ENCODE results near the gene CCDC30. TPM values are rescaled to one million over a fixed set of nuclear protein-coding genes. Genes with fewer than 3 reads are reported as not detected.

Gene CCDC30
- total RNA-seq, 1 donor from 2014 or later, result 2.2 TPM

- intact Hi-C loops (cut with micrococcal nuclease), result loop anchor here (10.0 kb wide), 2 partner anchors 158 to 268 kb away; partner anchors contain the start of genes SLC2A1 and ZNF691
Observed at GRCh38 chr1:42686418-42686817, 223.3 kb downstream of the CCDC30 start.

- intact Hi-C loops (cut with micrococcal nuclease), result loop anchor here (10.0 kb wide), 2 partner anchors 155 to 265 kb away; partner anchors contain the start of genes SLC2A1 and ZNF691
Observed at GRCh38 chr1:42689912-42690311, 226.8 kb downstream of the CCDC30 start.

GRCh38 chr1:42690477-42691156 lies 227.5 kb downstream of the CCDC30 start:
- intact Hi-C loops (cut with micrococcal nuclease), result no loop called here

DNA sequence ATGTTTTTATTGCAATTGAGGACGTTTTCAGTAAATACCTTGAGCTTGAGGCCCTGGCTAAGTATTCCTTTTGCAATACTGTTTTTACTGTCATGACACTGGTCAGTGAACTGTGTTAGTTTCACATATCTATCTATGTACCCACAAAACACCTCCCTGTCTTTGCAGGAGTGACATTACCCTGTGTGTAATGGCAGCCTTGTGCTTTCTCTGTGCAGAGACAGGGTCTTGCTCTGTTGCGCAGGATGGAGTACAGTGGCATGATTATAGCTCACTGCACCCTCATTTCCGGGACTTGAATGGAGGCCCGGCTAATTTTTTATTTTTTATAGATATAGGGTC lies 228.0 kb downstream of the CCDC30 start:
- intact Hi-C loops (cut with micrococcal nuclease), result no loop called here

DNA sequence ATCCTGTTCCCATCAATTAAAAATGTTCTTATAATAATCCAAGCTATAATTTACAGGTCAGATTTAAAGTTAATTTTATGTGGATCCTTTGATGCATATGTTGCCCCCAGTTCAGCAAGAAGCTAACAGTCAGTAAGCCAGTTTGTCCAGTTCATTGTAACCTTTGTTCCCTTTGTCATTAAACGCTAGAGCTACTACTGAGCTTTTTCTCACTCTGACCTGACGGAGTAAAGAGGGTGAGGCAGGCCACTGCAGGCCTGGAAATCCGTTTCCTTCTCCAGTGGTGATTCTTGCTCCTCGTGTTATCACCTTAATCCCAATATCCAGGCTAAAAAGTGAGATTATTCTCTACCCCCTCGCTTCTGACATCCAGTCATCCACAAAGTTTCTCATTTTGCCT lies 229.4 kb downstream of the CCDC30 start:
- intact Hi-C loops (cut with micrococcal nuclease), result no loop called here

DNA sequence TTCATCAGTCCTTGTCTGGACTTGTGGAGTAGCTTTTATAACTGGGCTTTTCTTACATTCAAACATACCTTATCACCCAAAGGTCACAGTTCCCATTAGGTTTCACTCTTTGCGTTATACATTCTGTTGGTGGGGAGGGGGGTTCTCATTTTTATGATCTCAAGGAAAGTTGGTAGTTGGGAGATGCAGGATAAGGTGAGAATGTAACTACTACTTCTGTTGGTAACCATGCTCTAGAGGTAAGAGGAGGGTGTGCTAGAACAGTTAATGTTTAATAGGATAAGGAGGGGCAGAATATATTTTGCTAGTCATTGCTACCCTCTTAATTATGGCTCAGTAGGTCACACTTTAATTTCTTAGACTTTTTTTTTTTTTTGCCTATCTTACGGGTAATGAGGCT lies 229.8 kb downstream of the CCDC30 start:
- intact Hi-C loops (cut with micrococcal nuclease), result no loop called here

- intact Hi-C loops (cut with micrococcal nuclease), result no loop called here
Observed at GRCh38 chr1:42698081-42698813, 235.2 kb downstream of the CCDC30 start.

DNA sequence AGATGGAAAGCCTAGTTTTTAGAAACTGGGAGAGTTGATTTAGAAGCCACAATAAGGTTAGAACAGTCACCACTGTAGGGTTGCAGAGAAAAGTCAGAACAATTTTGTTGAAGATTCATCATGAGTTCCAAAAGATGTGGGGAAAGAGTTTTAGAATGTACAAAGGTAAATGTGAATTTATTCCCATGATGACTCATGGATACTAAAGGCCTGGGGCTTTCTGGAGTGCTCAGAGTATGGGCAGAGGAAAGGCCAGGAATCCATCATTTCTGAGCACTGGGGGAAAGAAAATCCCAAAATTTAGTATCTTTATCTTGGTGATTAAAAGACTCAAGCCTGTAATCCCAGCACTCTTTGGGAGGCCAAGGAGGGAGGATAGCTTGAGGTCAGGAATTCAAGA lies 236.9 kb downstream of the CCDC30 start:
- intact Hi-C loops (cut with micrococcal nuclease), result no loop called here

- intact Hi-C loops (cut with micrococcal nuclease), result no loop called here
Observed at GRCh38 chr1:42703888-42704464, 240.9 kb downstream of the CCDC30 start.

Other genes starting within 250 kb of the CCDC30 start
- gene FOXJ3, start 128.1 kb upstream of the CCDC30 start, total RNA-seq, result 47.8 and 51.7 TPM in 2 replicates
- 1.2 and 1.7 TPM in 2 replicates for gene RIMKLA, start 82.5 kb upstream of the CCDC30 start, total RNA-seq
- not detected in 2 replicates for gene ZMYND12, start 7.3 kb upstream of the CCDC30 start, total RNA-seq
- gene PPCS, start 6.7 kb upstream of the CCDC30 start, total RNA-seq, result 39.0 and 50.7 TPM in 2 replicates
- 84.9 and 92.5 TPM in 2 replicates for gene PPIH, start 195.1 kb downstream of the CCDC30 start, total RNA-seq
- 596 and 604 TPM in 2 replicates for gene YBX1, start 219.1 kb downstream of the CCDC30 start, total RNA-seq

All from T-helper 2 cell treated with Interferon-gamma antibody and Interleukin-4, amounts not matched to agents 100 ng/mL and 5 ng/mL, for 36 hours (primary cell).